ENCODE measurements around the gene DNAJA1.
"Not testable (repeated sequence)": the region's sequence is repeated elsewhere in the genome, so short reads cannot be mapped to it uniquely, and the experiment has no call there.

The DNAJA1 gene

DNA sequence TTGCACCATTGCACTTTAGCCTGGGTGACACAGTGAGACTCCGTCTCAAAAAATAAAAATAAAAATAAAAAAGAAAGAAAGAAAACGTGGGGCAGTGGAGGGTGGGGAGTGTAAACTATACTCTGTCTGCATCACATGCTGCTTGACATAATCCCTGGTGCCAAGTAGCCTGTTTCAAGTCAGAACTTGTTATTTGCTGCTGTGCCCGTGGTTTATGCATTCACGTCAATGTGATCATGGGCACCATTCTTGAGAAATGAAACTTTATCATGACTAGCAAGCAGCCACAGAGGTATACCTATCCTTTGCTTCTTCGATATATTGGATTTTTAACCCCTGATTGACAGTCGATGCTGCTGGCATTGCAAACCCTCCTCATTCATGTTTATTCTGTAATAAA, 55.5 kb downstream of the DNAJA1 start:
- FAIRE-seq, result no peak
- DNase-seq (ENCODE audit: low spot score), result no peak

GRCh38 chr9:33081128-33081851, 56.2 kb downstream of the DNAJA1 start:
- FAIRE-seq (no peak), DNase-seq (ENCODE audit: low spot score) (peak; percentile 84)

DNA sequence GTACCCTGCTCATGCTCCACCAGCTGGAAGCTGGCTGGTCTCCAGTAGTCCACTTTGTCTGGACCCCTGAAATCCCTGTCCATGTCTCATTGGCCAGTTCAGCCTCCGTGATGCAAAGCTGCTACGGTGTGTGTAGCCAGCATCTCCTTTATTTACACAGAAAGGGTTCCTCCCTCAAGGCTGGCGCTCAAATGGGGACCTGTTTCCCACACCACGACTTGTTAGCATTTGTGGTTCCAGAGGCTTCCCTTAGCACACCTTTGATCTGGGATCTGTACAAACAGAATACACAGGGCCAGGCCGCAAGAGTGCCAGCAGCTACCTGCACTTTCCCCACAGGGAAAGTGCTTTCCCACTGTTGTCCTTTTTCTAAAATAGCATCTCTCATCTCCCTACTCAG, 57.1 kb downstream of the DNAJA1 start:
- no peak for DNase-seq (ENCODE audit: low spot score)
- FAIRE-seq, result no peak

DNA sequence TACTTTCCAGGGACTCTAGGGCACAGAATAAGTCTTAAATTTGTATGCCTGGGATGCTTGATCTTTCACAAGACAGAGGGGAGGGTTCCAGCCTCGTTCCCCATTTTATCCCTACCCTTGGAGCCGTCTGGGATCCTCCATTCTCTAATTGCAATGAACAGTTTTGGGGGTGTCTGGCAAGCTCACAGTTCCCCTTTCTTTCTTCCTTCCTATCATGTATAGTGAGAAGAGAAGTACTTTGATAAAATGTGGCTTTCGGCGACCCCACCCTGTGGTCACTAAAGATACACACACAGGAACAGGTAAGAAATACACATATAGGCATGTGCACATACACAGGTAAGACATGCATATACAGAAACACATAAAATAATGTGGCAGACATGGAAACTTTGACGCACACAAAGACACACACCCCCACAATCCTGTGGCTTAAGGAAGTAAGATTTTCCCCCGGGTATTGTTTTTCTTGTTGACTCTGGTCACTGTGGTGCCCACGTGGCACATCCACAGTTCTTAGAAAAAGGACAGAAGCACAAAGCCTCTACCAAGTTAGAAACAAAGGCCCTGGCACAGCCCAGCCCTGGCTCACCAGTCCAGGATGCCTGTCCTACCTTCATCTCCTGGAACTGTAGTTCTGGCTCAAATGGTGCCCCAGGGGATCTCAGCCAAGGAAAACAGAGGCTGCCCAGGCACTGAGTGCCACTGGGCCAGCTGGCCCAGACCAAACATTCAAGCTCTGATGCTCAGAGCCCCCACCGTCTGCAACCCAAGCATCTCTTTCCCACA, 57.7 kb downstream of the DNAJA1 start:
- DNase-seq (ENCODE audit: low spot score) (no peak), FAIRE-seq (no peak)

DNA sequence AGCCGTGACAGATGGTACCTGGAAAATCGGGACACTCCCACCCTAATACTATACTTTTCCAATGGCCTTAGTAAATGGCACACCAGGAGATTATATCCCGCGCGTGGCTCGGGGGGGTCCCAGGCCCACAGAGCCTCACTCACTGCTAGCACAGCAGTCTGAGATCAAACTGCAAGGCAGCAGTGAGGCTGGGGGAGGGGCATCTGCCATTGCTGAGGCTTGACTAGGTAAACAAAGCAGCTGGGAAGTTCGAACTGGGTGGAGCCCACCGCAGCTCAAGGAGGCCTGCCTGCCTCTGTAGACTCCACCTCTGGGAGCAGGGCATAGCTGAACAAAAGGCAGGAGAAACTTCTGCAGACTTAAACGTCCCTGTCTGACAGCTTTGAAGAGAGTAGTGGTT, 60.6 kb downstream of the DNAJA1 start:
- DNase-seq (ENCODE audit: low spot score); FAIRE-seq: not testable (repeated sequence)
